HepG2 (cell line): ENCODE results near the gene MRPL10. TPM values are rescaled to one million over a fixed set of nuclear protein-coding genes. Genes with fewer than 3 reads are reported as not detected.

ENCODE experiments used
- ARID5B ChIP-seq: IDR thresholded peaks from 2 replicates; pipeline ENCODE4 v1.4.0; 2020; ENCODE audit warnings: mild to moderate bottlenecking, missing genetic modification reagents
- HNF4G ChIP-seq, 2 experiments: sonication (generic) in 1 of 2; formaldehyde crosslinking in 1 of 2; IDR thresholded peaks; 2 replicates each; pipeline versions ENCODE4 v1.4.0 to v1.6.1; 2011 to 2020; ENCODE audit warnings: borderline replicate concordance in 2 of 2, low read depth in 2 of 2, mild to moderate bottlenecking in 2 of 2, low read length in 1 of 2, missing genetic modification reagents in 1 of 2, moderate library complexity in 1 of 2
- JUN ChIP-seq: sonication (generic); formaldehyde crosslinking; IDR thresholded peaks from 2 replicates; pipeline ENCODE4 v1.4.0; 2020; ENCODE audit warnings: mild to moderate bottlenecking, missing genetic modification reagents
- KDM3A ChIP-seq: IDR thresholded peaks from 2 replicates; pipeline ENCODE4 v1.6.1; 2018; ENCODE audit warnings: low read depth, missing compliant biosample characterization
- PAX8 ChIP-seq: sonication (generic); formaldehyde crosslinking; IDR thresholded peaks from 2 replicates; pipeline ENCODE4 v1.8.0; 2022; ENCODE audit warnings: mild to moderate bottlenecking, missing genetic modification reagents, borderline replicate concordance
- SOX5 ChIP-seq: IDR thresholded peaks from 2 replicates; pipeline ENCODE4 v1.6.1; 2016; ENCODE audit warnings: borderline replicate concordance
- TMF1 ChIP-seq: sonication (generic); formaldehyde crosslinking; IDR thresholded peaks from 2 replicates; pipeline ENCODE4 v1.8.1; 2022; ENCODE audit warnings: low read depth, missing genetic modification reagents
- TRIM24 ChIP-seq: sonication (generic); formaldehyde crosslinking; IDR thresholded peaks from 2 replicates; pipeline ENCODE4 v1.8.0; 2022; ENCODE audit warnings: mild to moderate bottlenecking, missing genetic modification reagents
- ZNF44 ChIP-seq: sonication (generic); formaldehyde crosslinking; IDR thresholded peaks from 2 replicates; pipeline ENCODE4 v1.5.1; 2020; ENCODE audit warnings: mild to moderate bottlenecking, missing genetic modification reagents
- ZNF530 ChIP-seq: sonication (generic); formaldehyde crosslinking; IDR thresholded peaks from 2 replicates; pipeline ENCODE4 v1.5.0; 2020; ENCODE audit warnings: low read depth, mild to moderate bottlenecking, missing genetic modification reagents
- ZNF562 ChIP-seq: sonication (generic); formaldehyde crosslinking; IDR thresholded peaks from 2 replicates; pipeline ENCODE4 v1.8.0; 2022; ENCODE audit warnings: missing genetic modification reagents, borderline replicate concordance
- ZNF724P ChIP-seq: sonication (generic); formaldehyde crosslinking; IDR thresholded peaks from 2 replicates; pipeline ENCODE4 v1.8.0; 2022; ENCODE audit warnings: missing genetic modification reagents, borderline replicate concordance
- polyA plus RNA-seq, 8 experiments: library from polyadenylated mRNA; depleted of rRNA in 3 of 8; stranded (reverse) in 7 of 8; unstranded in 1 of 8; fragments of >200 nt; fragmentation: Illumina TruSeq in 4 of 8; extraction: Trizol in 4 of 8; gene quantifications; 2 replicates each; pipeline versions ENCODE4 v1.2.1 to v1.2.3, GENCODE V29; 2011 to 2016; ENCODE audit warnings: low read depth in 4 of 8, missing spikeins in 1 of 8, mixed read lengths in 1 of 8; ENCODE audit not compliant: insufficient read depth in 1 of 8
- total RNA-seq, 5 experiments: library from RNA; depleted of rRNA; stranded (reverse); fragments of >200 nt; fragmentation: Illumina TruSeq; extraction: Trizol; gene quantifications; 2 replicates each; pipeline ENCODE4 v1.2.3, GENCODE V29; 2016; ENCODE audit warnings: low read depth in 1 of 5
- TF ChIP-seq, protein P1 (sequence below): sonication (generic); formaldehyde crosslinking; IDR thresholded peaks from 2 replicates; pipeline ENCODE4 v1.4.0; 2020; ENCODE audit warnings: missing genetic modification reagents
- TF ChIP-seq, protein P2 (sequence below): sonication (generic); formaldehyde crosslinking; IDR thresholded peaks from 2 replicates; pipeline ENCODE4 v1.4.0; 2020; ENCODE audit warnings: missing genetic modification reagents, low read depth, mild to moderate bottlenecking, borderline replicate concordance

The MRPL10 gene
- total and polyA plus RNA-seq, 2 of the 13 experiments (the other 11 are each of a cell fraction or from before 2014, with no cell fraction given): 56.7 to 149 TPM

- TF ChIP-seq, protein P1, sequence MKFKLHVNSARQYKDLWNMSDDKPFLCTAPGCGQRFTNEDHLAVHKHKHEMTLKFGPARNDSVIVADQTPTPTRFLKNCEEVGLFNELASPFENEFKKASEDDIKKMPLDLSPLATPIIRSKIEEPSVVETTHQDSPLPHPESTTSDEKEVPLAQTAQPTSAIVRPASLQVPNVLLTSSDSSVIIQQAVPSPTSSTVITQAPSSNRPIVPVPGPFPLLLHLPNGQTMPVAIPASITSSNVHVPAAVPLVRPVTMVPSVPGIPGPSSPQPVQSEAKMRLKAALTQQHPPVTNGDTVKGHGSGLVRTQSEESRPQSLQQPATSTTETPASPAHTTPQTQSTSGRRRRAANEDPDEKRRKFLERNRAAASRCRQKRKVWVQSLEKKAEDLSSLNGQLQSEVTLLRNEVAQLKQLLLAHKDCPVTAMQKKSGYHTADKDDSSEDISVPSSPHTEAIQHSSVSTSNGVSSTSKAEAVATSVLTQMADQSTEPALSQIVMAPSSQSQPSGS (CRISPR knock-in tag): peak; percentile 57; the same call in 1 of the 2 replicates
- TF ChIP-seq ZNF562 (CRISPR knock-in tag) (no peak), HNF4G (IDR thresholded peaks at IDR 0.05; ENCODE audit: borderline replicate concordance, low read depth, low read length) (no peak), HNF4G (CRISPR knock-in tag; IDR thresholded peaks at IDR 0.05; ENCODE audit: borderline replicate concordance, low read depth) (no peak), ZNF724P (CRISPR knock-in tag) (no peak), ARID5B (CRISPR knock-in tag) (peak; percentile 46; the same call in 1 of the 2 replicates), PAX8 (no peak), ZNF44 (CRISPR knock-in tag) (no peak), ZNF530 (CRISPR knock-in tag) (0 out of 2 replicates have a peak, but pooled peaks have one; percentile 72), KDM3A (no peak), TMF1 (CRISPR knock-in tag) (peak; percentile 78), JUN (CRISPR knock-in tag) (no peak), SOX5 (CRISPR knock-in tag) (no peak), TRIM24 (no peak)
- TF ChIP-seq, protein P2, sequence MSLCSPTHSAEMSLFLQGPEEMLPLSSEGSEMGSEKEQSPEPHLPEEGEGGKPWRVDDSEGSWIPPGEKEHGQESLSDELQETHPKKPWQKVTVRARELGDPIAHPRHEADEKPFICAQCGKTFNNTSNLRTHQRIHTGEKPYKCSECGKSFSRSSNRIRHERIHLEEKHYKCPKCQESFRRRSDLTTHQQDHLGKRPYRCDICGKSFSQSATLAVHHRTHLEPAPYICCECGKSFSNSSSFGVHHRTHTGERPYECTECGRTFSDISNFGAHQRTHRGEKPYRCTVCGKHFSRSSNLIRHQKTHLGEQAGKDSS (CRISPR knock-in tag): no peak
Measured at GRCh38 chr17:47785538-47786123, 45.7 kb downstream of the MRPL10 start (continued).
